Amniotic stem cell (primary cell): ENCODE measurements around the gene LARP7.
"Not testable (repeated sequence)": the region's sequence is repeated elsewhere in the genome, so short reads cannot be mapped to it uniquely, and the experiment has no call there.

Experiments
- DNase-seq: peaks from one replicate; lab custom pipeline; 2025; lab: John Stamatoyannopoulos, UW

The LARP7 gene

GRCh38 chr4:112636688-112637551 lies at the start of gene LARP7, which contains the start of gene ZGRF1:
TSS of gene LARP7 (plus strand) at chr4:112637143. CDS start at chr4:112644670, 7,527 bp downstream.
TSS of gene ZGRF1 (minus strand) at chr4:112636909. CDS start at chr4:112633176, 3,733 bp downstream.
- DNase-seq: peak; percentile 99

- no peak for DNase-seq
Observed at GRCh38 chr4:112589206-112589605, 47.7 kb upstream of the LARP7 start.

GRCh38 chr4:112591593-112591992 lies 45.4 kb upstream of the LARP7 start:
- DNase-seq: no peak

GRCh38 chr4:112592717-112593116 lies 44.2 kb upstream of the LARP7 start:
- DNase-seq: no peak

GRCh38 chr4:112593438-112594133 lies 43.4 kb upstream of the LARP7 start:
- no peak for DNase-seq

GRCh38 chr4:112594993-112595392 lies 42.0 kb upstream of the LARP7 start:
- no peak for DNase-seq

GRCh38 chr4:112604589-112604988 lies 32.4 kb upstream of the LARP7 start:
- DNase-seq: peak; percentile 37

- not testable (repeated sequence) for DNase-seq
Observed at GRCh38 chr4:112612814-112613213, 24.1 kb upstream of the LARP7 start.

- no peak for DNase-seq
Observed at GRCh38 chr4:112616984-112617383, 20.0 kb upstream of the LARP7 start.

- no peak for DNase-seq
Observed at GRCh38 chr4:112626228-112626627, 10.7 kb upstream of the LARP7 start.

GRCh38 chr4:112633477-112634235 lies 3.3 kb upstream of the LARP7 start:
- no peak for DNase-seq

GRCh38 chr4:112637552-112637866 lies 566 bp downstream of the LARP7 start:
- no peak for DNase-seq

- DNase-seq: no peak
Observed at GRCh38 chr4:112642526-112642925, 5.6 kb downstream of the LARP7 start.

- DNase-seq: not testable (repeated sequence)
Observed at GRCh38 chr4:112644595-112645535, 7.9 kb downstream of the LARP7 start.

GRCh38 chr4:112645541-112646329 lies 8.8 kb downstream of the LARP7 start:
- no peak for DNase-seq

- no peak for DNase-seq
Observed at GRCh38 chr4:112646632-112647537, 9.9 kb downstream of the LARP7 start.

GRCh38 chr4:112647785-112648184 lies 10.8 kb downstream of the LARP7 start:
- DNase-seq: no peak

- no peak for DNase-seq
Observed at GRCh38 chr4:112648263-112649054, 11.5 kb downstream of the LARP7 start.

- no peak for DNase-seq
Observed at GRCh38 chr4:112649055-112649408, 12.1 kb downstream of the LARP7 start.
